ENCODE measurements around the gene STIMATE. TPM values are rescaled to one million over a fixed set of nuclear protein-coding genes. Genes with fewer than 3 reads are reported as not detected.

STIMATE gene
- polyA plus RNA-seq, 1 of the 3 experiments (the other 2 are of a cell fraction) = 9.3 TPM

- TF ChIP-seq CTCF (IDR thresholded peaks at IDR 0.05) (no peak), FOXM1 (IDR thresholded peaks at IDR 0.05; ENCODE audit: low read depth) (no peak), RCOR1 (IDR thresholded peaks at IDR 0.05; ENCODE audit: low read length) (no peak), RXRA (IDR thresholded peaks at IDR 0.05; ENCODE audit: borderline replicate concordance, low read depth) (no peak), PBX3 (IDR thresholded peaks at IDR 0.05) (no peak), REST (IDR thresholded peaks at IDR 0.05; ENCODE audit: low read depth, low read length) (no peak), NRF1 (IDR thresholded peaks at IDR 0.05; ENCODE audit: low read depth, low read length) (no peak), GABPA (IDR thresholded peaks at IDR 0.05; ENCODE audit: low read depth) (no peak), GATA2 (CRISPR knock-in tag; IDR thresholded peaks at IDR 0.05) (no peak), IRF3 (IDR thresholded peaks at IDR 0.05; ENCODE audit: low read depth, low read length) (no peak), USF2 (IDR thresholded peaks at IDR 0.05; ENCODE audit: borderline replicate concordance, low read depth, low read length) (no peak), USF1 (IDR thresholded peaks at IDR 0.05; ENCODE audit: borderline replicate concordance, low read depth) (no peak), ELF1 (IDR thresholded peaks at IDR 0.05) (no peak)
- ChIA-PET POLR2A (no interaction called here), CTCF (interaction anchor here (1.8 to 2.0 kb wide), 2 partner anchors 16 to 29 kb away, joined by 5 read pairs; no protein-coding TSS in a partner anchor)
- Histone ChIP-seq H4K20me1 (ENCODE audit: insufficient read depth) (no peaks in the 10 kb centered on the region), H3K9me3 (no peaks in the 10 kb centered on the region), H3F3A (replicated peaks; ENCODE audit: insufficient read depth) (no peaks in the 10 kb centered on the region), H3K36me3 (replicated peaks in 1 of 2; ENCODE audit: control insufficient read depth in 1 of 2, insufficient read depth in 2 of 2, low read length in 1 of 2) (no peaks in the 10 kb centered on the region), H3K4me3 (ENCODE audit: low read depth in 2 of 2, low read length in 1 of 2) (no peak overlapping the region), H3K9ac (no peak overlapping the region), H2AFZ (ENCODE audit: low read depth) (no peak overlapping the region), H3K27me3 (ENCODE audit: insufficient read depth) (no peaks in the 10 kb centered on the region), H3K79me2 (ENCODE audit: insufficient read depth) (no peaks in the 10 kb centered on the region), H3K9me2 (no peaks in the 10 kb centered on the region), H3K27ac (ENCODE audit: low read depth in 2 of 2, low read length in 1 of 2) (no peak overlapping the region), H3K4me2 (no peak overlapping the region), H3K4me1 (ENCODE audit: control insufficient read depth in 1 of 2, insufficient read depth in 2 of 2, low read depth in 1 of 2, low read length in 1 of 2) (no peaks in the 10 kb centered on the region; a peak in 1 of 4 replicates)
- no peak for DNase-seq
- WGBS (ENCODE audit: low lambda C conversion rate) = 92% methylated on average over 4 of the region's 6 CpGs
Observed at GRCh38 chr3:52816199-52816598, 81.1 kb downstream of the STIMATE start.
